SU-DHL-6 (cell line): Measurements from ENCODE around the gene RALY.

Experiments
- H2AFZ ChIP-seq: fragments of 200-600 bp; sonication (generic); 2 replicates; pipeline ENCODE4 v1.6.1; 2014; ENCODE audit warnings: low read depth, mild to moderate bottlenecking, moderate library complexity, mixed read lengths, antibody characterized with exemption, low read length; ENCODE audit not compliant: severe bottlenecking
- H3F3A ChIP-seq: fragments of 200-600 bp; shearing (Covaris generic); 2 replicates; pipeline ENCODE4 v1.6.0; 2016; ENCODE audit warnings: antibody characterized with exemption, mild to moderate bottlenecking; ENCODE audit not compliant: insufficient read depth
- H3K27ac ChIP-seq: fragments of 200-600 bp; sonication (generic); 2 replicates; pipeline ENCODE4 v1.5.1; 2016; ENCODE audit warnings: low read depth, mild to moderate bottlenecking, low read length, moderate library complexity, mixed read lengths
- H3K27me3 ChIP-seq: fragments of 200-600 bp; sonication (generic), shearing (Covaris generic); 2 replicates; pipeline ENCODE4 v1.6.0; 2014; ENCODE audit warnings: mild to moderate bottlenecking, low read length
- H3K36me3 ChIP-seq: fragments of 200-600 bp; sonication (generic); 2 replicates; pipeline ENCODE4 v1.6.1; 2014; ENCODE audit warnings: mild to moderate bottlenecking, low read length, mixed read lengths
- H3K4me2 ChIP-seq: fragments of 300-600, 200-600 bp; shearing (Covaris generic), sonication (generic); 2 replicates; pipeline ENCODE4 v1.6.0; 2014; ENCODE audit warnings: low read length, low read depth, mild to moderate bottlenecking; ENCODE audit not compliant: poor library complexity, severe bottlenecking
- H3K4me3 ChIP-seq: fragments of 200-600 bp; sonication (generic); 2 replicates; pipeline ENCODE4 v1.5.1; 2014; ENCODE audit warnings: antibody characterized with exemption, low read length, mild to moderate bottlenecking, mixed read lengths; ENCODE audit not compliant: insufficient read depth, poor library complexity, severe bottlenecking
- H3K79me2 ChIP-seq: fragments of 200-600 bp; sonication (generic); 2 replicates; pipeline ENCODE4 v1.6.1; 2014; ENCODE audit warnings: mild to moderate bottlenecking, low read length, moderate library complexity; ENCODE audit not compliant: insufficient read depth
- H3K9ac ChIP-seq: fragments of 200-600 bp; sonication (generic); 2 replicates; pipeline ENCODE4 v1.7.0; 2014; ENCODE audit warnings: mild to moderate bottlenecking, low read length
- H3K9me2 ChIP-seq: fragments of 200-600 bp; sonication (generic); replicated peaks from 2 replicates; pipeline ENCODE4 v1.6.1; 2014; ENCODE audit warnings: low read length; ENCODE audit not compliant: insufficient read depth
- H3K9me3 ChIP-seq: fragments of 200-600 bp; sonication (generic); 2 replicates; pipeline ENCODE4 v1.6.1; 2014; ENCODE audit warnings: low read length, mixed read lengths; ENCODE audit not compliant: insufficient read depth
- H4K20me1 ChIP-seq: fragments of 200-600 bp; sonication (generic); 2 replicates; pipeline ENCODE4 v1.6.1; 2014; ENCODE audit warnings: low read depth, mild to moderate bottlenecking, antibody characterized with exemption, low read length, moderate library complexity, mixed read lengths
- CTCF ChIP-seq: fragments of 200-600 bp; sonication (generic); IDR thresholded peaks from one replicate; pipeline ENCODE4 v1.5.1; 2017; ENCODE audit warnings: antibody characterized with exemption, mild to moderate bottlenecking, low read length, moderate library complexity; ENCODE audit not compliant: insufficient read depth, poor library complexity, severe bottlenecking
- EZH2phosphoT487 ChIP-seq: fragments of 200-600 bp; sonication (generic), shearing (Covaris generic); conservative IDR thresholded peaks from 2 replicates; pipeline ENCODE4 v1.6.1; 2018; ENCODE audit warnings: mild to moderate bottlenecking, antibody characterized with exemption, low read length, moderate library complexity, mixed read lengths

The RALY gene

GRCh38 chr20:34089175-34089479 is 95.4 kb downstream of the RALY start:
- H3K36me3 ChIP-seq: peaks cover 50% of the 10 kb centered on the region; the same call in 1 of the 2 replicates
- no peak overlapping the region for H3K4me3 ChIP-seq
- H3K9ac ChIP-seq: no peak overlapping the region
- no peaks in the 10 kb centered on the region for H3K9me2 ChIP-seq
- peaks cover 9% of the 10 kb centered on the region for H4K20me1 ChIP-seq
- H3K27ac ChIP-seq: no peak overlapping the region
- peaks cover 73% of the 10 kb centered on the region for H3F3A ChIP-seq
- no peak overlapping the region for H2AFZ ChIP-seq
- no peak for TF ChIP-seq CTCF
- no peak for TF ChIP-seq EZH2phosphoT487
- no peak overlapping the region for H3K4me2 ChIP-seq
- no peaks in the 10 kb centered on the region for H3K79me2 ChIP-seq
- no peaks in the 10 kb centered on the region for H3K9me3 ChIP-seq
- H3K27me3 ChIP-seq: no peaks in the 10 kb centered on the region

- H3K9me3 ChIP-seq: no peaks in the 10 kb centered on the region
- H3K27me3 ChIP-seq: no peaks in the 10 kb centered on the region
- H3K4me3 ChIP-seq: no peak overlapping the region
- no peak overlapping the region for H3K9ac ChIP-seq
- H3K27ac ChIP-seq: no peak overlapping the region
- H3K36me3 ChIP-seq: peaks cover 57% of the 10 kb centered on the region; the same call in 1 of the 2 replicates
- H2AFZ ChIP-seq: no peak overlapping the region
- no peaks in the 10 kb centered on the region for H3K79me2 ChIP-seq
- no peak for TF ChIP-seq CTCF
- TF ChIP-seq EZH2phosphoT487: no peak
- H3K9me2 ChIP-seq: no peaks in the 10 kb centered on the region
- no peak overlapping the region for H3K4me2 ChIP-seq
- H4K20me1 ChIP-seq: peaks cover 15% of the 10 kb centered on the region
- H3F3A ChIP-seq: peaks cover 76% of the 10 kb centered on the region
These were observed 96.1 kb downstream of the RALY start for GRCh38 chr20:34089655-34090345.

- no peak overlapping the region for H3K9ac ChIP-seq
- no peaks in the 10 kb centered on the region for H3K9me3 ChIP-seq
- no peak overlapping the region for H3K27ac ChIP-seq
- H4K20me1 ChIP-seq: peaks cover 15% of the 10 kb centered on the region
- no peak overlapping the region for H3K4me2 ChIP-seq
- H3K4me3 ChIP-seq: no peak overlapping the region
- no peaks in the 10 kb centered on the region for H3K79me2 ChIP-seq
- no peak for TF ChIP-seq CTCF
- no peak for TF ChIP-seq EZH2phosphoT487
- no peak overlapping the region for H2AFZ ChIP-seq
- peaks cover 64% of the 10 kb centered on the region; the same call in 1 of the 2 replicates for H3K36me3 ChIP-seq
- H3K9me2 ChIP-seq: no peaks in the 10 kb centered on the region
- H3F3A ChIP-seq: peaks cover 81% of the 10 kb centered on the region
- no peaks in the 10 kb centered on the region for H3K27me3 ChIP-seq
These were observed 96.9 kb downstream of the RALY start for GRCh38 chr20:34090645-34091044.
